ENCODE measurements around the gene NFATC1.

Gene NFATC1

DNA sequence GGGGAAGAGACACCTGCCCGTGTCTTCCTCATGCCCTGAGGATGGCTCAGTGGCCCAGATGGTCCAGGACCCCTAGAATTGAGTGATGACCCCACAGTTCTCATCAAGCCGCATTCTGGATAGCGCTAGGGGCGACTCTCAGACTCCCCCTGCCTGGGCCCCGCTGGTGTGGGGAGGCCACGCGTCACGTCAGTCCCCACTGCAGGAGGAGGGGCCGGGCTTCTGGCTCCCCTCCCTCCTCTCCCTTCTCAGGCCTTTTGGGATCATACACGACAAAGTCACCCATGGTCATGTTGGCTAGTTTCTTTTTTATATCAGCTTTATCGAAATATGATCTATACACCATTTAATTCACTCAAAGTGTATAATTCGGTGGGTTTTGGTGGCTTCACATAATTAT, 61.5 kb downstream of the NFATC1 start:
- DNase-seq (ENCODE audit: low read depth), result no peak

- DNase-seq (ENCODE audit: low read depth), result no peak
Observed at GRCh38 chr18:79457652-79458051, 61.9 kb downstream of the NFATC1 start.

- DNase-seq (ENCODE audit: low read depth), result no peak
Observed at GRCh38 chr18:79458131-79458838, 62.6 kb downstream of the NFATC1 start.

- DNase-seq (ENCODE audit: low read depth), result no peak
Observed at GRCh38 chr18:79458917-79459803, 63.4 kb downstream of the NFATC1 start.

GRCh38 chr18:79459946-79460480, 64.3 kb downstream of the NFATC1 start:
- no peak for DNase-seq (ENCODE audit: low read depth)

DNA sequence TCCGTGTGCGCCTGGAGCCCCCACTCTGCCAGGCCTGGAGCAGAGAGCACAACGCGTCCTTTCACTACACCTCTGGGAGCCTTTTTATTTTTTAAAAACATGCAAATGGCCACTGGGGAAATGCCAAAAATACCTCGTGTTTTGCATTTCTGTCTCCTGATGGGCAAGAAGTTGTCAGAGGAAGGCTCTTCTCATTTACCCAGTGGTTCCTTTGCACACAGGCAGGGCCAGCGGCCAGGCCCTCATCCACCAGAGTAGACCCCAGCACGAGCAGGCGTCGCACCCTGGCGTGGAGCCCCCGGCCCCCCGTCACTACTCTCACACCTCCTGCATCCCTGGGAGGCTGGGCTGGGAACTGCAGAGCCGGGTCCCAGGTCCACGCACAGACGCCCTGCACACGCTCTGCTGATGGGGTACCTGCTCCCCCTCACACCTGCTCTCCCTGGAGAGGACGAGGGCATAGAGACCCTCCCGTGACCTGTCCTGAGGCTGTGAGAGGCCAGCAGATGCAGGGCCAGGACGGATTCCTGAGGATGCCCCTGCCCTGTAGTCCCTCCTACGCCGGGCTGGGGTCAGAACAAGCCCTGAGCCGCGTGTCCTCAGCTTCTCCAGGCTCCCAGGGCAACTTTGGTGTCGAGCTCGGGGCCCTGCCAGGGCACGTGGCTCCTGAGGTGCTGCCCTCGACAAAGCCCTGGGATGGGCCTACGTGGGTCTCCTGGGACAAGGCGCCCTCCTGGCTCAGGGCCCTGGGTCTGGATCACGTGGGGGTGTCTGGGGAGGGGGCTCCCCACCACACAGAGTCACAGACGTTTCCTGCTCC, 65.0 kb downstream of the NFATC1 start:
- no peak for DNase-seq (ENCODE audit: low read depth)

GRCh38 chr18:79461627-79462026, 65.9 kb downstream of the NFATC1 start:
- no peak for DNase-seq (ENCODE audit: low read depth)

- DNase-seq (ENCODE audit: low read depth), result no peak
Observed at GRCh38 chr18:79463424-79463960, 67.8 kb downstream of the NFATC1 start.

- DNase-seq (ENCODE audit: low read depth), result no peak
Observed at GRCh38 chr18:79465392-79465991, 69.8 kb downstream of the NFATC1 start.

GRCh38 chr18:79466591-79466990, 70.9 kb downstream of the NFATC1 start:
- DNase-seq (ENCODE audit: low read depth), result no peak

DNA sequence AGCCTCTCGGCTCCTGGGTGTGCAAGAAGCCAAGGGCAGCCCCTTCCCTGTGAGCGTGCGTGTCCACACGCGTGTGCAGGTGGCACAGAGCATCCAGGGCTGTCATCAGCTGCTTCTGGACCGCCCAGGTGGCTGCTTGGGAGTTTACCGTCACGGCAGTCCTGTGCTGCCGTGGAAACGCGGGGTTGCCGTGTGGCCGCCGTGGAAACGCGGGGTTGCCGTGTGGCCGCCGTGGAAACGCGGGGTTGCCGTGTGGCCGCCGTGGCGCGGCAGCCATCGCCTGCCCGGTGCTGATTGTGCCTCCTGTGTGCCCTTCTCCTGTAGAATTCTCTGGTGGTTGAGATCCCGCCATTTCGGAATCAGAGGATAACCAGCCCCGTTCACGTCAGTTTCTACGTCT, 71.4 kb downstream of the NFATC1 start:
- DNase-seq (ENCODE audit: low read depth), result no peak

- no peak for DNase-seq (ENCODE audit: low read depth)
Observed at GRCh38 chr18:79468119-79468789, 72.5 kb downstream of the NFATC1 start.

DNA sequence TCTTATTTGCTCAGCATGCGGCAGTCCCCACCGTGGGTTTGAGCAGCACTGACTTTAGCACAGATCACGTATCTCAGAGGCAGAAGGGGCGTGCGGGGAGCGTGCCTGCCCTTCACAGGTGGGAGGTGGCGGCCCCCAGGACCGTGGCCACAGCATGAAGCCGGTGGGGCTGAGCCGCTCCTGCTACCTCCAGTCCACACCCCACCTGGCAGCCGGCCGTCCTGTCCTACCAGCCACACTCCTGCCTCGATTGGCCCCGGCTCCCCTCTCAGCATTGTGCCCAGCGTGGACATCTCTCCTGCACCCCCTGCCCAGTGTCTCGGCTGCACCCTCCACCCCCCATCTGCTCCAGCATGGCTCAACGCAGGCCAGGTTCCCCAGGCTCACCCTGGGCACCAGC, 73.6 kb downstream of the NFATC1 start:
- DNase-seq (ENCODE audit: low read depth), result no peak

DNA sequence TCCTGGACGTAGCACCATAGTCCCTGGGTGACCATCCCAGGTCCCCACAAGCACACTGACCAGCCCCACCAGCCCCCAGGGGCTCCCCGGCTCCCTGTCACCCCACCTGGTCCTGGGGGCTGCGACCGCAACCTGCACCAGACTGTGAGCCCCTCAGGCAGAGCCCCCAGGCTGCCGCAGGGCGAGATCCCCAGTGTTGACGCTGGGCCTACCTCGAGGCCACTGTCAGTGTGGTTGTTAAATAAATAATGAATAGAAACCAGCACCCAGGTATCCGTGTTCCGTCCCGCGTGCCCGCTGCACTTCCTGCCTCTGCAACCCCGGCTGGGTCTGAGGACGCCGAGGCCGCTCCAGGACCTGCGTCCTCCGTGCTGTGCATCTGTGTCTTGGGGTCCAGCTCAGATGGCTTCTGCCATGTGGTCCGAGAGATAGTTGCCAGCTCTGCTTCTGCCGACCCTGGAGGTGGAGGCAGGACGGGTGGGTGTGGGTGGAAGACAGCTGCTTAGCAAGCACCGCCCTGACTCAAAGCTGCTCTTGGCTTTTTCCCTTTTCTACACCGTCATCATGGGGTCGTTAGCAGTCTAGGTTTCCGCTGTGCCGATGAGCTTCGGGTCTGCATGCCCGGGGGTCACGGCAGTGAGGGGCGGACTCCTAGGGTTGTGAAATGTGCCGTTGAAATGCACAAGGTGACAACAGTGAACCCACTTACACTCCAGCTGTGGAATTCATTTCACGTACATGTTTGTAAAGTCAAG, 74.2 kb downstream of the NFATC1 start:
- no peak for DNase-seq (ENCODE audit: low read depth)

DNA sequence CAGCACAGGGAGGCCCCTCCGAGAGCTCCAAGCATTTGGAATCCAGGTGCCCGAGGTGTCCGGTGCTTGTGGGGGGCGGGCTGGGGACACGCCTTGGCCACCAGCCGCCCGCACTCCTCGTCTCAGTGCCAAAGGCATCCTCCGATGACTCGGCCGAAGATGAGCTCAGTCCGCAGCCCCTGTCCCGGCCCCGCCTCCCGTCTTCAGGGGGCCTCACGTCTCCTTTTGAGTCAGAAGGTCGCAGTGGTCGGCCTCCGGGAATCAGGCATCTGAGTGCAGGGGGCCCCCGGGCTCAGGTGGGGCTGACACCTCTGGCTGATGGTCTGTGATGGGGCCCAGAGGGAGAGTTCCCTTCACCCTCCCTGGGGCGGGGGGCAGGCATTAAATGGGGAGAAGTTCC, 74.8 kb downstream of the NFATC1 start:
- DNase-seq (ENCODE audit: low read depth), result no peak

DNA sequence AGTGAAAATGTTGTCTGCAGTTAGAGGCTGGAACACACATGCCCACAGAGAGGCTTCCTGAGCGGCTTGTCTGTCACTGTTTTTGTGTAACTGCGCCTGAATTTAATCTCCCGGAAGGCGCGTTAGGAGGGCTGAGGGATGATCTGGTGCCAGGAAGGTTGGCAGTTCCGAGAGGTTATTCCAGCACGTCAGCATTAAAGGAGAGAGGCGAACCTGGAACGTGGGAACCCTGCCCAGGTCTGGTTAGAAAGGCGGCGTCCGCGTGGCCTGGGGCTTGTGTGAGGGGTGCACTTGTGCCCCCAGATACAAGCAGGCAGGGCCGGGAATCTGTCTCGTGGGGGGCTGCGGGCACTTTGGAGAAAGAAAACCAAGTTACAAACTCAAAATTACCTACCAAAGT, 75.3 kb downstream of the NFATC1 start:
- DNase-seq (ENCODE audit: low read depth), result no peak

DNA sequence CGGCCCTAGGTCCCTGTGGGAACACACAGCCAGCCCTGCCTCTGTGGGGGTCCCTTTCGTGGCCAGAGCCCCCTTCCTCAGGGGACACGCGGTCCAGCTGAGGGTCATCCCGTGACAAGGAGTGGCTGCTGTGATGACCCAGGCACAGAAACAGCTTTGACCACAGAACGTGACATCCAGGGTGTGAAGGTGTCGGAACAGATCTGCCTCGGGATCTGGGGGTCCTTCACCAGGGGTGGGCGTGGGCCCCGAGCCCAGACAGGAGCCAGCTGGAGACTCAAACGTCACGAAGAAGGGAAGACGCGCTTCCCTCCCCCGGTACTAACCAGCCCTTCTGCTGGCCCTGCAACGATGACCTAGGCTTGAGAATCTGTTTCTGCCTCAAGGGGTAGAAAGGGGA, 75.9 kb downstream of the NFATC1 start:
- no peak for DNase-seq (ENCODE audit: low read depth)

GRCh38 chr18:79472176-79472575, 76.4 kb downstream of the NFATC1 start:
- no peak for DNase-seq (ENCODE audit: low read depth)

- no peak for DNase-seq (ENCODE audit: low read depth)
Observed at GRCh38 chr18:79472946-79473345, 77.2 kb downstream of the NFATC1 start.

All from HS-27A (cell line).